ENCODE results near the gene SLX1A.
"Not testable (repeated sequence)": the region's sequence is repeated elsewhere in the genome, so short reads cannot be mapped to it uniquely, and the experiment has no call there.

Gene SLX1A

GRCh38 chr16:30193615-30194014 lies at the start of gene SLX1A, which contains the start of gene BOLA2B:
Gene SLX1A, plus strand, starts transcription at chr16:30193875. Its CDS starts 210 bp downstream, at chr16:30194085.
Gene BOLA2B, minus strand, starts transcription at chr16:30193666. Its CDS starts 71 bp downstream, at chr16:30193595.
- not testable (repeated sequence) for H3K27me3 ChIP-seq (ENCODE audit: control insufficient read depth, insufficient read depth, low read length); H3K4me3 ChIP-seq (ENCODE audit: low read length); H3K9ac ChIP-seq (ENCODE audit: low read length); H3K9me3 ChIP-seq (ENCODE audit: control insufficient read depth, low read length); H3K4me1 ChIP-seq (ENCODE audit: control insufficient read depth, insufficient read depth, low read length); H3K36me3 ChIP-seq (ENCODE audit: control insufficient read depth, insufficient read depth, low read length)

DNA sequence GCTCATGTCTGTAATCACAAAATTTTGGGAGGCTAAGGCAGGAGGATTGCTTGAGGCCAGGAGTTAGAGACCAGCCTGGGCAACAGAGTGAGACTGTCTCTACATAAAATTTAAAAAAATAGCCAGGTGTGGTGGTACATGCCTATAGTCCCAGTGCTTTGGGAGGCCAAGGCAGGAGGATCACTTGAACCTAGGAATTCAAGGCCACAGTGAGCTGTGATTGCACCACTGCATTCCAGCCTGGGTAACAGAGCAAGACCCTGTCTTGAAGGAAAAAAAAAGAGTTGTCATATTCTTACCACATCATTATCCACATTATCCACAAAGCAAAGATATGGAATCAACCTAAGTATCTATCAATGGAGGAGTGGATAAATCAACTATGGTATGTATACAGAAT lies 49.7 kb upstream of the SLX1A start:
- Histone ChIP-seq H3K27me3 (ENCODE audit: control insufficient read depth, insufficient read depth, low read length) (no peaks in the 10 kb centered on the region), H3K4me3 (ENCODE audit: low read length) (no peak overlapping the region), H3K9me3 (ENCODE audit: control insufficient read depth, low read length) (no peaks in the 10 kb centered on the region), H3K36me3 (ENCODE audit: control insufficient read depth, insufficient read depth, low read length) (no peaks in the 10 kb centered on the region), H3K9ac (ENCODE audit: low read length) (no peak overlapping the region), H3K4me1 (ENCODE audit: control insufficient read depth, insufficient read depth, low read length) (peaks cover 16% of the 10 kb centered on the region)

GRCh38 chr16:30144917-30145316 lies 48.8 kb upstream of the SLX1A start:
- Histone ChIP-seq H3K9ac (ENCODE audit: low read length) (no peak overlapping the region), H3K9me3 (ENCODE audit: control insufficient read depth, low read length) (no peaks in the 10 kb centered on the region), H3K36me3 (ENCODE audit: control insufficient read depth, insufficient read depth, low read length) (no peaks in the 10 kb centered on the region)

DNA sequence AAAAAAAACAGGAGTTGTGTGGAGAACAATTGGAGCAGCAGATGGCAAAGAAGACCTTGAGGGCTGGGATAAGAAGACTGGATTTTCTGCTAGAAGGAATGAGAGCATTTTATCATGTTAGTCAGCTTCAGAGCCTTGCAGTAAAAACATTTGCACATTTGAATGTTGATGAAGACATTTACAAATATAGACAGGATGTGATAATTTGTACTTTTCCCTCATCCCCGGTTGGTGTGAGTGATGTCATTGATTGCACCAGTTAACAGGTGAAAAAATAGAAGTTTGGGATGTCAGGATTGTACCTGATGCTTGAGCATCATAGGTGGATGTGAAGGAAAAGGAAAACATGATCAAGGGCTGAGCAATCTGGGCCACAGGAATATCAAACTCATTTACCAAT lies 48.0 kb upstream of the SLX1A start:
- H3K4me3 ChIP-seq (ENCODE audit: low read length): no peak overlapping the region
- H3K9ac ChIP-seq (ENCODE audit: low read length): no peak overlapping the region
- no peaks in the 10 kb centered on the region for H3K9me3 ChIP-seq (ENCODE audit: control insufficient read depth, low read length)
- peaks cover under 1% of the 10 kb centered on the region for H3K4me1 ChIP-seq (ENCODE audit: control insufficient read depth, insufficient read depth, low read length)
- no peaks in the 10 kb centered on the region for H3K36me3 ChIP-seq (ENCODE audit: control insufficient read depth, insufficient read depth, low read length)
- H3K27me3 ChIP-seq (ENCODE audit: control insufficient read depth, insufficient read depth, low read length): no peaks in the 10 kb centered on the region

More at GRCh38 chr16:30144917-30145316, 48.8 kb upstream of the SLX1A start:
- H3K27me3 ChIP-seq (ENCODE audit: control insufficient read depth, insufficient read depth, low read length): no peaks in the 10 kb centered on the region
- peaks cover 7% of the 10 kb centered on the region for H3K4me1 ChIP-seq (ENCODE audit: control insufficient read depth, insufficient read depth, low read length)
- no peak overlapping the region for H3K4me3 ChIP-seq (ENCODE audit: low read length)

GRCh38 chr16:30147843-30148510 lies 45.7 kb upstream of the SLX1A start:
- no peaks in the 10 kb centered on the region for H3K4me1 ChIP-seq (ENCODE audit: control insufficient read depth, insufficient read depth, low read length)
- no peak overlapping the region for H3K4me3 ChIP-seq (ENCODE audit: low read length)
- no peaks in the 10 kb centered on the region for H3K36me3 ChIP-seq (ENCODE audit: control insufficient read depth, insufficient read depth, low read length)
- no peaks in the 10 kb centered on the region for H3K9me3 ChIP-seq (ENCODE audit: control insufficient read depth, low read length)
- no peaks in the 10 kb centered on the region for H3K27me3 ChIP-seq (ENCODE audit: control insufficient read depth, insufficient read depth, low read length)
- H3K9ac ChIP-seq (ENCODE audit: low read length): no peak overlapping the region

DNA sequence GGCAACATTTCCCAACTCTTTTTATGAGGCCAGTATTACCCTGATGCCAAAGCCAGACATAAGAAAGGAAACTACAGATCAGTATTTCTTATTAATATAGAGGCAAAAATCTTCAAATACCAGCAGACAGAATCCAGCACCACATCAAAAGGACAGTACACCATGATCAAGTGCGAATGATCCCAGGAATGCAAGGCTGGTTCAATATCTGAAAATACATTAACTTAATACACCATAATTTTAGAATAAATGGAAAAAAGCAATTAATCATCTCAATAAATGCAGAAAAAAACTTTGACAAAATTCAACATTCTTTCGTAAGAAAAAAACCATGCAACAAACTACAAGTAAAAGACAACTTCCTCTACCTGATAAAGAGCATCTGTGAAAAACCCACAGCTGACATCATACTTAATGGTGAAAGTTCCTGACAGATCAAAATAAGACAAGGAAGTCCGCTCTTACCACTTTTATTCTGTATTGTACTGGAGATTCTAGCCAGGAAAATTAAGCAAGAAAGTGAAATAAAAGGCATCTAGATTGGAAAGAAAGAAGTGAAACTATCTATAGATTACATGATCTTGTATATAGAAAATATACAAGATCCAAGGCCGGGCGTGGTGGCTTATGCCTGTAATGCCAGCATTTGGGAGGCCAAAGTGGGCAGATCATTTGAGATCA lies 44.3 kb upstream of the SLX1A start:
- H3K9ac ChIP-seq (ENCODE audit: low read length): no peak overlapping the region
- no peaks in the 10 kb centered on the region for H3K27me3 ChIP-seq (ENCODE audit: control insufficient read depth, insufficient read depth, low read length)
- H3K4me1 ChIP-seq (ENCODE audit: control insufficient read depth, insufficient read depth, low read length): no peaks in the 10 kb centered on the region
- H3K4me3 ChIP-seq (ENCODE audit: low read length): no peak overlapping the region
- no peaks in the 10 kb centered on the region for H3K9me3 ChIP-seq (ENCODE audit: control insufficient read depth, low read length)
- no peaks in the 10 kb centered on the region for H3K36me3 ChIP-seq (ENCODE audit: control insufficient read depth, insufficient read depth, low read length)

- no peaks in the 10 kb centered on the region for H3K36me3 ChIP-seq (ENCODE audit: control insufficient read depth, insufficient read depth, low read length)
- no peaks in the 10 kb centered on the region for H3K4me1 ChIP-seq (ENCODE audit: control insufficient read depth, insufficient read depth, low read length)
- no peak overlapping the region for H3K4me3 ChIP-seq (ENCODE audit: low read length)
- no peaks in the 10 kb centered on the region for H3K9me3 ChIP-seq (ENCODE audit: control insufficient read depth, low read length)
- no peaks in the 10 kb centered on the region for H3K27me3 ChIP-seq (ENCODE audit: control insufficient read depth, insufficient read depth, low read length)
- no peak overlapping the region for H3K9ac ChIP-seq (ENCODE audit: low read length)
Measured at GRCh38 chr16:30151091-30151490, 42.6 kb upstream of the SLX1A start.

GRCh38 chr16:30152517-30152916 lies 41.2 kb upstream of the SLX1A start:
- H3K27me3 ChIP-seq (ENCODE audit: control insufficient read depth, insufficient read depth, low read length): no peaks in the 10 kb centered on the region
- no peaks in the 10 kb centered on the region for H3K36me3 ChIP-seq (ENCODE audit: control insufficient read depth, insufficient read depth, low read length)
- no peak overlapping the region for H3K9ac ChIP-seq (ENCODE audit: low read length)
- no peak overlapping the region for H3K4me3 ChIP-seq (ENCODE audit: low read length)
- no peaks in the 10 kb centered on the region for H3K9me3 ChIP-seq (ENCODE audit: control insufficient read depth, low read length)
- H3K4me1 ChIP-seq (ENCODE audit: control insufficient read depth, insufficient read depth, low read length): no peaks in the 10 kb centered on the region

- Histone ChIP-seq H3K36me3 (ENCODE audit: control insufficient read depth, insufficient read depth, low read length) (no peaks in the 10 kb centered on the region), H3K4me3 (ENCODE audit: low read length) (no peak overlapping the region), H3K9me3 (ENCODE audit: control insufficient read depth, low read length) (no peaks in the 10 kb centered on the region), H3K9ac (ENCODE audit: low read length) (no peak overlapping the region), H3K27me3 (ENCODE audit: control insufficient read depth, insufficient read depth, low read length) (no peaks in the 10 kb centered on the region), H3K4me1 (ENCODE audit: control insufficient read depth, insufficient read depth, low read length) (no peaks in the 10 kb centered on the region)
Measured at GRCh38 chr16:30155188-30155587, 38.5 kb upstream of the SLX1A start.

GRCh38 chr16:30157214-30157613 lies 36.5 kb upstream of the SLX1A start:
- Histone ChIP-seq H3K36me3 (ENCODE audit: control insufficient read depth, insufficient read depth, low read length) (no peaks in the 10 kb centered on the region), H3K4me1 (ENCODE audit: control insufficient read depth, insufficient read depth, low read length) (no peaks in the 10 kb centered on the region), H3K27me3 (ENCODE audit: control insufficient read depth, insufficient read depth, low read length) (no peaks in the 10 kb centered on the region), H3K4me3 (ENCODE audit: low read length) (no peak overlapping the region), H3K9ac (ENCODE audit: low read length) (no peak overlapping the region), H3K9me3 (ENCODE audit: control insufficient read depth, low read length) (no peaks in the 10 kb centered on the region)

- no peaks in the 10 kb centered on the region for H3K36me3 ChIP-seq (ENCODE audit: control insufficient read depth, insufficient read depth, low read length)
- no peaks in the 10 kb centered on the region for H3K27me3 ChIP-seq (ENCODE audit: control insufficient read depth, insufficient read depth, low read length)
- no peaks in the 10 kb centered on the region for H3K4me1 ChIP-seq (ENCODE audit: control insufficient read depth, insufficient read depth, low read length)
- no peaks in the 10 kb centered on the region for H3K9me3 ChIP-seq (ENCODE audit: control insufficient read depth, low read length)
- no peak overlapping the region for H3K9ac ChIP-seq (ENCODE audit: low read length)
- H3K4me3 ChIP-seq (ENCODE audit: low read length): no peak overlapping the region
Measured at GRCh38 chr16:30163538-30163937, 30.1 kb upstream of the SLX1A start.

GRCh38 chr16:30166202-30166902 lies 27.3 kb upstream of the SLX1A start:
- Histone ChIP-seq H3K27me3 (ENCODE audit: control insufficient read depth, insufficient read depth, low read length) (no peaks in the 10 kb centered on the region), H3K4me1 (ENCODE audit: control insufficient read depth, insufficient read depth, low read length) (no peaks in the 10 kb centered on the region), H3K9ac (ENCODE audit: low read length) (no peak overlapping the region), H3K9me3 (ENCODE audit: control insufficient read depth, low read length) (no peaks in the 10 kb centered on the region), H3K4me3 (ENCODE audit: low read length) (no peak overlapping the region), H3K36me3 (ENCODE audit: control insufficient read depth, insufficient read depth, low read length) (no peaks in the 10 kb centered on the region)

Measured in mucosa of stomach (tissue), 1 donor.